ENCODE results near the gene PRSS8.
"Not testable (repeated sequence)": the region's sequence is repeated elsewhere in the genome, so short reads cannot be mapped to it uniquely, and the experiment has no call there.

The PRSS8 gene

DNA sequence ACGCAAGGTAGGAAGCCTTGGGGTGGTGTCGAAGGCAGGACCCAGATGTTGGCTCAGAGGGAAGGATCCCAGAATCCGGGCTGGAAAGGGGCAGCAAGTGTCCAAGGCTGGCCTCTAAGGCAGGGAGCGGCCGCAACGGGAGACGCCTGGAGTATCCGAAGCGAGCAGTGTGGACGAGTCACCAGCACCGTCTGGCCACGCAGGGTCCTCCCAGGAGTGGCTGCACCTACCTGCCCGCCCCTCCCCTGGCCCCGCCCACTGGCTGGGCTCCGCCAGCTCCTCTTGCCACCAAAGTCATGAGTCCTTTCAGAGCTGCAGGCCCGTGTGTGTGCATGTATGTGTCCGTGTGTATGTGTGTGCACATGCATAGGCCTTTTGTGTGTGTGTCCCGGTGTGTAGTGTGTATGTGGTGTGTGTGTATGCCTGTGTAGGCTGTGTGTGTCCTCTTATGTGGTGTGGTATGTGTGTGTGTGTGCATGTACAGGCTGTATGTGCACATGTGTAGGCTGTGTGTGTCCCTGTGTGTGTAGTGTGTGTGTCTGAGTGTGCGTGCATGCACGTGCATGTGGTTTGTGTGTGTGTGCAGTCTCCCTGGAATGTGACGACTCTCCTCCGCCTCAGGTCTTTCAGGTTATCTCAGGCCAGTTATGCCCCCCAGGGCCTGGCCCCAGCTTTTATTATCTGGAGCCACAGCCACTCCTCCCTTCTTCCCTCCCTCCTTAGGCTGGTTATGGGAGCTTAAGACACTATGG, at the start of gene PRSS8:
PRSS8 (minus strand) TSS at position 193 of the 752 bp plus-strand sequence. CDS start 229 bp downstream, outside the sequence.
- peak in 1 of 2 experiments; percentile 62 for DNase-seq

GRCh38 chr16:31184888-31185287, 49.4 kb upstream of the PRSS8 start:
- no peak for DNase-seq

DNA sequence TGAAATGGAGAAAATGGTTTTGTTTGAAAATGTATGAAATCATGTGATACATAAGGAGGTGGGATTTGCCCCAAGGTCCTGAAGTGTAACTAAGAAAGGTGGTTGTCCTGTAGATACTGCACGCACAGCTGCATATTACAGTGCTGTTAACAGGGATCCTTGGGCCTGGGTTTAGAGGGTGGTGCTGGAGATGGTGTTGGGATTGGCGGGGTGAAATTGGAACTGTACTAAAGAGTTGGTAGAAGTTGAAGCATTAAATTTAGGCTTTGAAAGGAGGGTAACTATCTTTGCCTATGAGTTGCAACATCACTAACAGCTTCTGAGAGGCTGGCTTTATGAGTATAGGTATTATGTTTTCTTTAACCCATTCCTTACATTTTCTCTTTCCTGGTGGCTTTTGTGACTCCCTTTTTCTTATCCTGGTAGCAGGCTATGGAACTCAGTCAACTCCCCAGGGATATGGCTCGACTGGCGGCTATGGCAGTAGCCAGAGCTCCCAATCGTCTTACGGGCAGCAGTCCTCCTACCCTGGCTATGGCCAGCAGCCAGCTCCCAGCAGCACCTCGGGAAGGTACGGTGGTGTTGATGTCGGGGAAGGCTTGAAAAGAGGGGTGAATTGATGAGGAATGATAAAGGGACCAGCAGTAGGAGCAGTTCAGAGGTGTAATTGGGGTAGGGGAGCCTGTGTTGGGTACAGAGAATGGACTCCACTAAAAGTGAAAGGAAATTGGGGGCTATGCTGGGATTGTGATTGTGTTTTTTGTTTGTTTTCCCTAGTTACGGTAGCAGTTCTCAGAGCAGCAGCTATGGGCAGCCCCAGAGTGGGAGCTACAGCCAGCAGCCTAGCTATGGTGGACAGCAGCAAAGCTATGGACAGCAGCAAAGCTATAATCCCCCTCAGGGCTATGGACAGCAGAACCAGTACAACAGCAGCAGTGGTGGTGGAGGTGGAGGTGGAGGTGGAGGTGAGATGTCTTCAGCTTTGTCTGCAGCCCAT, 48.2 kb upstream of the PRSS8 start:
- no peak for DNase-seq

DNA sequence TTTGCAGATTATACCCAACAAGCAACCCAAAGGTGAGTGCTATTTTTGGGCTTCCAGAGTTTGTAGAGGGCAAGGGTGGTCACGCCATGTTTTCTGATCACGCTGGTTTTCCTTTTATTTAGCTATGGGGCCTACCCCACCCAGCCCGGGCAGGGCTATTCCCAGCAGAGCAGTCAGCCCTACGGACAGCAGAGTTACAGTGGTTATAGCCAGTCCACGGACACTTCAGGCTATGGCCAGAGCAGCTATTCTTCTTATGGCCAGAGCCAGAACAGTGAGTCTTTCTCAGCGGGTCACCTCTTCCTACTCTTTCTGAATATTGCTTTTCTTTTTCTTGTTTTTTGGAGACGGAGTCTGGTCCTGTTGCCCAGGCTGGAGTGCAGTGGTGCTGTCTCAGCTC, 46.9 kb upstream of the PRSS8 start:
- no peak for DNase-seq

- no peak for DNase-seq
Observed at GRCh38 chr16:31181102-31181830, 45.7 kb upstream of the PRSS8 start.

DNA sequence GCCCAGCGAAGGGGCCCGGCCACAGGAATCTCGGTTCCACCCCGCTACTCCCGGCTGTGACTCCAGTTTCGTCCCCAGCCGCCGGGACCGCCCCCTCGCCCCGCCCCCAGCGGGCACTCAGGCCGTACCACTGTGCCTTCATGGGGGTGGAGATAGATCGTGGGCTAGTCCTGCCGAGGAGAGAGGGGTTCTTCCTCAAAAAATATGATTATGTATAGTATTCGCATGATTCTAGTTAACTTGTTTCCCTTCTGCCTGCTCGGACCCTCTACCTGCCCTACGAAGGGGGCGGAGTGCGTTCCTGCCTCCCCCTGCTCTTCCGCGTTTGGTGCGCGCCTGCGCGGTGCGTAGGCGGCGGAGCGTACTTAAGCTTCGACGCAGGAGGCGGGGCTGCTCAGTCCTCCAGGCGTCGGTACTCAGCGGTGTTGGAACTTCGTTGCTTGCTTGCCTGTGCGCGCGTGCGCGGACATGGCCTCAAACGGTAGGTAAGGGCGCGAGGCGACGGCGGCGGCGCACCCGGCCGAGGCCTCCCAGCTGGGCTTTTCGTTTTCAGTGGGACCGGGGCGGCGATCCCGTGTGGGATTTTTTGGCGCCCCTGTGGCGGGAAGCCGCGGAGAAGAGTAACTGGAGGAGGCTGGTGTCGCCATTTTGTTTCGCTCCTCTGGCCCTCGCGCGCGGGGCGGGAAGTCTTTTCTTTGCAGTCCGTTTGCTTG, 44.4 kb upstream of the PRSS8 start, which contains the start of gene FUS:
FUS (plus strand) TSS at position 393 of the 713 bp plus-strand sequence; CDS start at position 469, 76 bp downstream.
- peak; percentile 72 to 92 for DNase-seq

- DNase-seq, result peak in 1 of 2 experiments; percentile 42
Observed at GRCh38 chr16:31179219-31179746, 43.8 kb upstream of the PRSS8 start.

GRCh38 chr16:31177136-31177535, 41.6 kb upstream of the PRSS8 start:
- no peak for DNase-seq

- not testable (repeated sequence) for DNase-seq
Observed at GRCh38 chr16:31170048-31170447, 34.5 kb upstream of the PRSS8 start.

DNA sequence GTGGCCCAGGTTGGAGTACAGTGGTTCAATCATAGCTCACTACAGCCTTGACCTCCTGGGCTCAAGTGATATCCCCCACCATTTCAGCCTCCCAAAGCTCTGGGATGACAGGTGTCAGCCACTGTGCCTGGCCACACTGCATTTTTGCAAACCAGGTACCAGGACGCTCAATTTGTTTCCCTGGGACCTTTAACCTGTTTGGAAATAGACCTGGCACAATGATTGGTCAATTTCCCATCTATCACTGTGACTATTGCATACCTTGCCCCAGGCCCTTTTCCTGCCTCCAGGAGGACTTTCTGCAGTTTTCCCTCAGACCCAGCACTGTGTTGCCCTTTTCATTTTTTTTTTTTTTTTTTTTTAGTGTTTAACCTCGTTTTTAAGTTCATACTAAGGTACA, 33.3 kb upstream of the PRSS8 start:
- no peak for DNase-seq

GRCh38 chr16:31167315-31167714, 31.8 kb upstream of the PRSS8 start:
- DNase-seq, result no peak

DNA sequence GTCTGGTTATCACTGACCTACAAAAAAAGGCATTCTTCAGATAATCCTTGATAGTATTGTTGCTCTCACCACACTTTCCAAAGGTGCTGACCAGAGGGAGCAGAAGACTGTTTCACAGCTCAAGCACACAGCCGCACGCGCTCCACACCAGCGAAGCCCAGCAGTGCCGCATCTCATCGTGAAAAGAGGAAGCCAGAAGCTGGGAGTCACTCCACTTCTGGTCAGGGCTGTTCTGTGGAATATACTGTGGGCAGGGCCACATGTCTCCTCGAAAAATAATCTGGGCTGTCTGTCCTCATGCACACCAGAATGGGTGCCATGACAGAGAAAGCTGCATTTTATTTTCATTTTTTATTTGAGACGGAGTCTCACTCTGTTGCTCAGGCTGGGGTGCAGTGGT, 21.6 kb upstream of the PRSS8 start:
- peak in 1 of 2 experiments; percentile 18 for DNase-seq

DNA sequence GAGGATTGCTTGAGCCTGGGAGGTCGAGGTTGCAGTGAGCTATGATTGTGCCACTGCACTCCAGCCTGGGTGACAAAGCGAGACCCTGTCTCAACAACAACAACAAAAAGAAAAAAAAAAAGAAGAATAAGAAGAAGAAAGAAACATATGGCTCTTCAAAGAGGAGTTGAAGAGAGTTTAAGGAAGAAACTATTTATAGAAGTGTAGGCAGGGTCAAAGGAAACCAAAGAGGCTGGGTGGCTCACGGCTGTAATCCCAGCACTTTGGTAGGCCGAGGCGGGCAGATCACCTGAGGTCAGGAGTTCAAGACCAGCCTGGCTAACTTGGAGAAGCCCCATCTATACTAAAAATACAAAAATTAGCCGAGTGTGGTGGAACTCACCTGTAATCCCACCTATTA, 15.4 kb upstream of the PRSS8 start:
- not testable (repeated sequence) for DNase-seq

- DNase-seq, result no peak
Observed at GRCh38 chr16:31149894-31150890, 14.7 kb upstream of the PRSS8 start, which contains the start of gene PRSS36. PRSS36 (minus strand) TSS chr16:31150066; CDS start chr16:31150035, 31 bp downstream.

GRCh38 chr16:31149332-31149731, 13.8 kb upstream of the PRSS8 start:
- DNase-seq, result no peak

GRCh38 chr16:31148896-31149295, 13.4 kb upstream of the PRSS8 start:
- no peak for DNase-seq

GRCh38 chr16:31148281-31148728, 12.8 kb upstream of the PRSS8 start:
- peak in 1 of 2 experiments; percentile 63 for DNase-seq

DNA sequence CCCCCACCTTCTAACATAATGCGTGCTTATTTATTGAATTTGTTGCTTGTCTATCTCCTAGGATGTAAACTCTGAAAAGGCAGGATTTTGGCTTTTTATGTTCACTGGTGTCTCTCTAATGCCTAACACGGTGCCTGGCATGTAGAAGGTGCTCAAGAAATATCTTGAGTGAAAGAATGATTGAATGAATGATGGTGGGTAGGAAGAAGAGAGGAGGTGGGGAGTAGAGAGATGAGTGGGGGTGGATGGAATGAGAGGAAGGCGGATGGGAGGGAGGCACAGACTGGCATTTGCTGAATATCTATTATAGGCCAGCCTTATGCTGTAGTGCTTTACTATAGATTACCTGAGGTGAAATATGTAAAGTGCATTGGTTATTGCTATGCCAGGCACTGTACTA, 12.0 kb upstream of the PRSS8 start:
- no peak for DNase-seq

DNA sequence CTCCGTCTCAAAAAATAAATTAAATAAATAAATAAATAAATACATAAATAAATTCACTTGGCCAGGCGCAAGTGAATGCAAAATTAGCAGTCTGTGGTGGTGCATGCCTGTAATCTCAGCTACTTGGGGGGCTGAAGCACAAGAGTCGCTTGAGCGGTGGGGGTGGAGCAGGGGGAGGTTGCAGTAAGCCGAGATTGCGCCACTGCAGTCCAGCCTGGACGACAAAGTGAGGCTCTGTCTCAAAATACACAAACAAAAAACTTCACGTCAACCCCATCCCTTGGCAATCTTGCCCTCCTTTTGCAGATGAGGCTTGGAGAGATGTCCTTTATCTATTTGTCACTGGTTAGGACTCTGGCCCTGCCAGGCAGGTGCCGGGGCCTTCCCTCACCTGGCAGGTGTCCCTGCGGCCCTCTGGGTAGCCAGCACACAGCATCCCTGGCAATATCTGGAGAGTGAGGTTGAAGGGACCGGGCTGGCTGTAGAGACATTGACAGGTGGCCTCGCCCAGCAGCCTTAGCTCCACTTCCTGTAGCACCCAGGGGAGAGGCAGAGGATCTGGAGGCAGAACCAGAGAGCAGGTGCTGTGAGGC, 10.0 kb upstream of the PRSS8 start:
- DNase-seq, result no peak

DNA sequence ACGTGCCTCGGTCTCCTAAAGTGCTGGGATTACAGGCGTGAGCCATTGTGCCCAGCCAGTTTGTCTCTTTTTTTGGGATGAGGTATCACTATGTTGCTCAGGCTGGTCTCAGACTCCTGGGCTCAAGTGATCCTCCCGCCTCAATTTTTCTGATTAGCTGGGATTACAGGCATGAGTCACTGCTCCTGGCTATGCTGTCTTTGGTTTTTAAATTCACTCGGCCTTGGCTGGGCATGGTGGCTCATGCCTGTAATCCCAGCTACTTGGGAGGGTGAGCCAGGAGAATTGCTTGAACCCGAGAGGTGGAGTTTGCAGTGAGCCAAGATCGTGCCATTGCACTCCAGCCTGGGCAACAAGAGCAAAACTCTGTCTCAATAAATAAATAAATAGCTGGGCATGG, 8.9 kb upstream of the PRSS8 start:
- DNase-seq, result not testable (repeated sequence)

Data from NCI-H526 (cell line).